MM.1S (cell line): ENCODE data around the gene DUSP7.
A peak's percentile ranks its signal among the peaks of the same experiment; 100 is the strongest.

ENCODE experiments used
- DNase-seq: peaks from one replicate; pipeline ENCODE4 v3.0.0-alpha.2; 2015
- H2AFZ ChIP-seq: fragments of 300-600 bp; sonication (generic); 2 replicates; pipeline ENCODE4 v1.6.0; 2016; ENCODE audit warnings: antibody characterized with exemption, low read length
- H3F3A ChIP-seq: fragments of 300-600 bp; sonication (generic); 2 replicates; pipeline ENCODE4 v1.6.1; 2016; ENCODE audit warnings: mild to moderate bottlenecking, antibody characterized with exemption, low read length, moderate library complexity, mixed read lengths; ENCODE audit not compliant: insufficient read depth
- H3K27ac ChIP-seq: fragments of 300-600 bp; sonication (generic); 2 replicates; pipeline ENCODE4 v1.5.1; 2016; ENCODE audit warnings: mild to moderate bottlenecking, low read length
- H3K27me3 ChIP-seq: fragments of 300-600 bp; sonication (generic); replicated peaks from 2 replicates; pipeline ENCODE4 v1.6.0; 2016; ENCODE audit warnings: low read length; ENCODE audit not compliant: insufficient read depth
- H3K36me3 ChIP-seq: fragments of 300-600 bp; sonication (generic); replicated peaks from 2 replicates; pipeline ENCODE4 v1.6.1; 2016; ENCODE audit warnings: mild to moderate bottlenecking, low read length, mixed read lengths; ENCODE audit not compliant: insufficient read depth
- H3K4me1 ChIP-seq: fragments of 300-600 bp; sonication (generic); 2 replicates; pipeline ENCODE4 v1.6.1; 2016; ENCODE audit warnings: low read length, mixed read lengths
- H3K4me2 ChIP-seq: fragments of 300-600 bp; sonication (generic); 2 replicates; pipeline ENCODE4 v1.6.0; 2016; ENCODE audit warnings: low read depth, low read length
- H3K4me3 ChIP-seq: fragments of 300-600 bp; sonication (generic); 2 replicates; pipeline ENCODE4 v1.5.1; 2016; ENCODE audit warnings: low read length, mixed read lengths
- H3K79me2 ChIP-seq: fragments of 300-600 bp; sonication (generic); 2 replicates; pipeline ENCODE4 v1.6.1; 2016; ENCODE audit warnings: mixed run types, low read length, mixed read lengths
- H3K9ac ChIP-seq: fragments of 300-600 bp; sonication (generic); 2 replicates; pipeline ENCODE4 v1.6.1; 2016; ENCODE audit warnings: low read length, mixed read lengths
- H3K9me2 ChIP-seq: fragments of 300-600 bp; sonication (generic); replicated peaks from 2 replicates; pipeline ENCODE4 v1.6.1; 2016; ENCODE audit warnings: mild to moderate bottlenecking, low read length, mixed read lengths; ENCODE audit not compliant: insufficient read depth
- H3K9me3 ChIP-seq: fragments of 300-600 bp; sonication (generic); replicated peaks from 2 replicates; pipeline ENCODE4 v1.6.1; 2016; ENCODE audit warnings: mild to moderate bottlenecking, low read length, mixed read lengths; ENCODE audit not compliant: insufficient read depth
- H4K20me1 ChIP-seq: fragments of 300-600 bp; sonication (generic); 2 replicates; pipeline ENCODE4 v1.6.1; 2016; ENCODE audit warnings: mild to moderate bottlenecking, low read length, moderate library complexity, mixed read lengths; ENCODE audit not compliant: insufficient read depth
- EZH2 ChIP-seq: fragments of 300-600 bp; sonication (generic); optimal IDR thresholded peaks from 2 replicates; pipeline ENCODE3; 2017; ENCODE audit warnings: low read depth, mild to moderate bottlenecking, antibody characterized with exemption, low read length, mixed read lengths
- EZH2phosphoT487 ChIP-seq: fragments of 300-600 bp; sonication (generic); IDR thresholded peaks from 2 replicates; pipeline ENCODE4 v1.6.1; 2018; ENCODE audit warnings: antibody characterized with exemption, low read length
- TF ChIP-seq, protein P1 (sequence below): fragments of 300-600 bp; sonication (generic); IDR thresholded peaks from 2 replicates; pipeline ENCODE4 v1.5.1; 2016; ENCODE audit warnings: antibody characterized with exemption, low read length, mixed read lengths

DUSP7 gene

GRCh38 chr3:52059781-52060180, 3.4 kb upstream of the DUSP7 start:
- Histone ChIP-seq H2AFZ (no peak overlapping the region), H3K27ac (no peak overlapping the region)

DNA sequence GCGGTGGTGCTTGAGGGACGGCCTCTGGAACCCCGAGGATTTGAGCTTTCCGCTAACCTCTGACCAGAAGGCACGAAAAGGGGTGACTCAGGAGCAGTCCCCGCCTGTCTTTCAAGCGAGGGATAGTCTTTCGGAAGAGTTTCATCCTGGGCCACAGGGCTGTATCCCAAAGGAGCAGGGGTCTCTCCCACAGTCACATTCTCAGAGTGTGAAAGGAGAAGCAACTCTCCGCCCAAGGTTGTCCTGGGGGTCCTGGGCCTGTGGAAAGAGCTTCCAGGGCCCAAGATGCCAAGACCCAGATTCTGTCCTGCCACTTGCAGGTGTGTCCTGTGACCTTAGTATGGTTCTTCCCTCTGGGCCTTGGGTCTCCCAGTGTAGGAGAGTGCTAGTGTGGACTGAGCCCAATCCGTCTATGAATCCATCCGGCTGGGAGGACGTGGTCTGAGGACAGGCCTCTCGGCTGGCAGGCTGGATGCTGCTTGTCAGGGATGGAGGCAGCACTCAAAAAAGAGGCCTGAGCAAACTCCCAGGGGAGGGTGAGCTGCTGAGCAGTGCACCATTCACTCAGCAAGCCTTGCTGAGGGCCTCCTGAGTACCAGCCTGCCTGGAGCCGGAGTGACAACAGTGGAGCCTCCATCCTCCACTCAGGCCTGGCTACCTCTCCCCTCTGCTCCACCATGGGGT, 1.6 kb upstream of the DUSP7 start:
- Histone ChIP-seq H3K79me2 (peaks cover 29% of the 10 kb centered on the region), H3F3A (no peaks in the 10 kb centered on the region; the same call in 1 of the 2 replicates), H3K9me3 (no peaks in the 10 kb centered on the region), H3K27ac (no peak overlapping the region), H3K9ac (peak overlapping the region; percentile 45; the same call in 1 of the 2 replicates), H3K4me1 (peaks cover 19% of the 10 kb centered on the region), H3K27me3 (no peaks in the 10 kb centered on the region), H3K4me2 (peak overlapping the region; percentile 82), H2AFZ (peak overlapping the region; percentile 96), H4K20me1 (no peaks in the 10 kb centered on the region), H3K36me3 (no peaks in the 10 kb centered on the region), H3K4me3 (peak overlapping the region; percentile 58), H3K9me2 (no peaks in the 10 kb centered on the region)
- no peak for DNase-seq
- TF ChIP-seq, protein P1, sequence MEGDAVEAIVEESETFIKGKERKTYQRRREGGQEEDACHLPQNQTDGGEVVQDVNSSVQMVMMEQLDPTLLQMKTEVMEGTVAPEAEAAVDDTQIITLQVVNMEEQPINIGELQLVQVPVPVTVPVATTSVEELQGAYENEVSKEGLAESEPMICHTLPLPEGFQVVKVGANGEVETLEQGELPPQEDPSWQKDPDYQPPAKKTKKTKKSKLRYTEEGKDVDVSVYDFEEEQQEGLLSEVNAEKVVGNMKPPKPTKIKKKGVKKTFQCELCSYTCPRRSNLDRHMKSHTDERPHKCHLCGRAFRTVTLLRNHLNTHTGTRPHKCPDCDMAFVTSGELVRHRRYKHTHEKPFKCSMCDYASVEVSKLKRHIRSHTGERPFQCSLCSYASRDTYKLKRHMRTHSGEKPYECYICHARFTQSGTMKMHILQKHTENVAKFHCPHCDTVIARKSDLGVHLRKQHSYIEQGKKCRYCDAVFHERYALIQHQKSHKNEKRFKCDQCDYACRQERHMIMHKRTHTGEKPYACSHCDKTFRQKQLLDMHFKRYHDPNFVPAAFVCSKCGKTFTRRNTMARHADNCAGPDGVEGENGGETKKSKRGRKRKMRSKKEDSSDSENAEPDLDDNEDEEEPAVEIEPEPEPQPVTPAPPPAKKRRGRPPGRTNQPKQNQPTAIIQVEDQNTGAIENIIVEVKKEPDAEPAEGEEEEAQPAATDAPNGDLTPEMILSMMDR = no peak
- TF ChIP-seq EZH2phosphoT487 = no peak
- no peak for TF ChIP-seq EZH2

More at GRCh38 chr3:52059781-52060180, 3.4 kb upstream of the DUSP7 start:
- Histone ChIP-seq H3K4me2 (no peak overlapping the region), H3K4me3 (no peak overlapping the region), H3K9me3 (no peaks in the 10 kb centered on the region), H4K20me1 (no peaks in the 10 kb centered on the region), H3F3A (no peaks in the 10 kb centered on the region; the same call in 1 of the 2 replicates), H3K9ac (no peak overlapping the region), H3K36me3 (no peaks in the 10 kb centered on the region), H3K4me1 (peaks cover 14% of the 10 kb centered on the region), H3K27me3 (no peaks in the 10 kb centered on the region), H3K9me2 (no peaks in the 10 kb centered on the region), H3K79me2 (peaks cover 10% of the 10 kb centered on the region)
- TF ChIP-seq EZH2phosphoT487 = no peak
- TF ChIP-seq, protein P1 = no peak
- no peak for TF ChIP-seq EZH2
- DNase-seq = no peak

DNA sequence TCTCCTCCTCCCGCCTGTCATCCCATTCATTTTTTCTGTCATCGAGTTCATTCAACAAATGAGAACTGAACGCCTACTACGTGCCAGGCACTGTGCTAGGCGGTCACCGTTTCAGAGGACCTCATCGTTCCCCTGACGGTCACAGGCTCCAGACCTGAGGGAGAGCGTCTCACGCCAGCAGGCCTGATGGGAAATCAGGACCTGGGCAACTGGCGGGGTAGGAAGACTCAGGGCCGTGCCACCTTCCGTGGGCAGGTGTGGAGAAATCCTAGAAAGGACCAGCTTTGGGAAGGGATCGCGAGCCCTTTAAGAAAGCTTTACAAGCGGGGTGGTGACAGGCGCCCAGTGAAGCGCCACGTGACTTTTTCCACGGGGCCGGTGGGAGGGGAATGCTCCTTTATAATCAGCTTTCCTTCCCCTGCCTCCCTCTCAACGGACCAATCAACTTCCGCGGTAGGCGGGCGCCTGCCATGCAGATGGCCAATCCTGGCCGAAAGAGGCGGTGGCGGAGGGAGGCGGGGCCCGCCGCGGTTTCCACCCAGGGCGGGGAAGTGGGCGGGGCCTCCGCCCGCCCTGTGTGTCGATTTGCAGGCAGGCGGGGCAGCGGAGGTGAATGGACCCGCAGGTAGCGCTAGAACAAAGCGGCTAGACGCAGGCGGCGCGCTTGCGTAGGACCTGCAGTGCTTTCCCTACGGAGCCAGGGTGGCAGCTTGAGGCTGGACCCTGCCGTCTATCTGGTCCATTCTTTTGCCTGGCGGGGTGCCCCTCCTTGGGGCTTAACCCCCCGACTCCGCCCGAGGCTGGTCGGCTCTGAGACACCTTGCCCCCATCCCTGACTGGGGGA, 819 bp upstream of the DUSP7 start:
- H3K4me1 ChIP-seq = peaks cover 13% of the 10 kb centered on the region
- H3K27ac ChIP-seq = peak overlapping the region; percentile 55
- no peaks in the 10 kb centered on the region for H4K20me1 ChIP-seq
- H3K36me3 ChIP-seq = no peaks in the 10 kb centered on the region
- no peaks in the 10 kb centered on the region for H3K9me3 ChIP-seq
- H3K27me3 ChIP-seq = no peaks in the 10 kb centered on the region
- no peaks in the 10 kb centered on the region for H3K9me2 ChIP-seq
- peak overlapping the region; percentile 75 for H3K4me3 ChIP-seq
- peak overlapping the region; percentile 92 for H3K4me2 ChIP-seq
- peaks cover 33% of the 10 kb centered on the region for H3K79me2 ChIP-seq
- peak; percentile 99 for DNase-seq
- H3F3A ChIP-seq = no peaks in the 10 kb centered on the region; the same call in 1 of the 2 replicates
- peak overlapping the region; percentile 72 for H3K9ac ChIP-seq
- TF ChIP-seq EZH2phosphoT487 = no peak
- TF ChIP-seq, protein P1 = no peak
- no peak for TF ChIP-seq EZH2
- peak overlapping the region; percentile 96 for H2AFZ ChIP-seq
